ENCODE measurements around the gene BNC1.

- TF ChIP-seq POLR2AphosphoS5 (IDR thresholded peaks at IDR 0.05; ENCODE audit: low read depth, low read length) (no peak), TAF1 (IDR thresholded peaks at IDR 0.05; ENCODE audit: low read depth, low read length) (no peak), POLR2A (IDR thresholded peaks at IDR 0.05; ENCODE audit: low read depth, low read length) (no peak), SPI1 (IDR thresholded peaks at IDR 0.05; ENCODE audit: low read depth, low read length) (no peak)
Measured at GRCh38 chr15:83303535-83303934, 19.1 kb upstream of the BNC1 start.
